SK-N-SH treated with all-trans-retinoic acid at 6 μM for 48 hours (cell line): ENCODE data around the gene MMGT1.
A peak's percentile ranks its signal among the peaks of the same experiment; 100 is the strongest.

ENCODE experiments used
- ATAC-seq: fragments of 200-7000 bp; cut with Tn5 transposase; 3 replicates; pipeline ENCODE4 v1.9.1; 2020; ENCODE audit warnings: mild to moderate bottlenecking, moderate library complexity
- ARNTL ChIP-seq: fragments of 450-650 bp; formaldehyde crosslinking; IDR thresholded peaks from 2 replicates; pipeline ENCODE4 v1.5.0; 2020; ENCODE audit warnings: low read depth, mild to moderate bottlenecking, moderate library complexity, borderline replicate concordance
- BACH2 ChIP-seq: fragments of 250-450 bp; sonication (Bioruptor Pico); IDR thresholded peaks from 2 replicates; pipeline ENCODE4 v1.9.0; 2021; ENCODE audit warnings: mild to moderate bottlenecking, borderline replicate concordance
- CSDC2 ChIP-seq: fragments of 250-450 bp; sonication (Bioruptor Pico); IDR thresholded peaks from 2 replicates; pipeline ENCODE4 v1.5.0; 2020; ENCODE audit warnings: mild to moderate bottlenecking, moderate library complexity
- ESRRG ChIP-seq: fragments of 250-450 bp; sonication (Bioruptor Pico); IDR thresholded peaks from 2 replicates; pipeline ENCODE4 v1.6.1; 2021; ENCODE audit warnings: mild to moderate bottlenecking
- GLIS3 ChIP-seq: fragments of 250-450 bp; sonication (Bioruptor Pico); IDR thresholded peaks from 2 replicates; pipeline ENCODE4 v1.5.0; 2020; ENCODE audit warnings: mild to moderate bottlenecking, moderate library complexity
- ISL1 ChIP-seq: fragments of 250-450 bp; sonication (Bioruptor Pico); IDR thresholded peaks from 2 replicates; pipeline ENCODE4 v2.1.2; 2022; ENCODE audit warnings: mild to moderate bottlenecking, moderate library complexity
- OSR1 ChIP-seq: fragments of 250-450 bp; sonication (Bioruptor Pico); IDR thresholded peaks from 2 replicates; pipeline ENCODE4 v1.8.0; 2022; ENCODE audit warnings: moderate library complexity, mild to moderate bottlenecking, inconsistent platforms
- RARB ChIP-seq: fragments of 250-450 bp; sonication (Bioruptor Pico); IDR thresholded peaks from 2 replicates; pipeline ENCODE4 v1.8.0; 2021; ENCODE audit warnings: mild to moderate bottlenecking, moderate library complexity
- TCF4 ChIP-seq: fragments of 250-450 bp; sonication (Bioruptor Pico); IDR thresholded peaks from 2 replicates; pipeline ENCODE4 v1.8.0; 2021; ENCODE audit warnings: mild to moderate bottlenecking, moderate library complexity, borderline replicate concordance
- TOX ChIP-seq: fragments of 250-450 bp; sonication (Bioruptor Pico); IDR thresholded peaks from 2 replicates; pipeline ENCODE4 v1.8.0; 2021; ENCODE audit warnings: mild to moderate bottlenecking, moderate library complexity, borderline replicate concordance
- ZC3H10 ChIP-seq: fragments of 250-450 bp; sonication (Bioruptor Pico); IDR thresholded peaks from 2 replicates; pipeline ENCODE4 v1.5.1; 2021; ENCODE audit warnings: mild to moderate bottlenecking, moderate library complexity
- ZFP30 ChIP-seq: fragments of 450-650 bp; formaldehyde crosslinking; IDR thresholded peaks from 2 replicates; pipeline ENCODE4 v1.5.0; 2022; ENCODE audit warnings: mild to moderate bottlenecking, moderate library complexity
- ZNF565 ChIP-seq: fragments of 450-650 bp; formaldehyde crosslinking; conservative IDR thresholded peaks from 2 replicates; pipeline ENCODE4 v1.5.0; 2020; ENCODE audit warnings: low read depth, mild to moderate bottlenecking, moderate library complexity
- ZNF70 ChIP-seq: fragments of 450-650 bp; formaldehyde crosslinking; IDR thresholded peaks from 2 replicates; pipeline ENCODE4 v1.5.0; 2020; ENCODE audit warnings: mild to moderate bottlenecking, moderate library complexity
- ZNF8 ChIP-seq: fragments of 450-650 bp; formaldehyde crosslinking; IDR thresholded peaks from 2 replicates; pipeline ENCODE4 v1.5.0; 2020; ENCODE audit warnings: mild to moderate bottlenecking, moderate library complexity
- TF ChIP-seq, protein P1 (sequence below): fragments of 250-450 bp; sonication (Bioruptor Pico); IDR thresholded peaks from 2 replicates; pipeline ENCODE4 v1.5.0; 2020; ENCODE audit warnings: mild to moderate bottlenecking, moderate library complexity
- TF ChIP-seq, protein P2 (sequence below): fragments of 250-450 bp; sonication (Bioruptor Pico); IDR thresholded peaks from 2 replicates; pipeline ENCODE4 v1.8.0; 2020; ENCODE audit warnings: mild to moderate bottlenecking, moderate library complexity, borderline replicate concordance
- TF ChIP-seq, protein P3 (sequence below): fragments of 250-450 bp; sonication (Bioruptor Pico); IDR thresholded peaks from 2 replicates; pipeline ENCODE4 v1.5.1; 2021; ENCODE audit warnings: mild to moderate bottlenecking, moderate library complexity

Gene MMGT1

DNA sequence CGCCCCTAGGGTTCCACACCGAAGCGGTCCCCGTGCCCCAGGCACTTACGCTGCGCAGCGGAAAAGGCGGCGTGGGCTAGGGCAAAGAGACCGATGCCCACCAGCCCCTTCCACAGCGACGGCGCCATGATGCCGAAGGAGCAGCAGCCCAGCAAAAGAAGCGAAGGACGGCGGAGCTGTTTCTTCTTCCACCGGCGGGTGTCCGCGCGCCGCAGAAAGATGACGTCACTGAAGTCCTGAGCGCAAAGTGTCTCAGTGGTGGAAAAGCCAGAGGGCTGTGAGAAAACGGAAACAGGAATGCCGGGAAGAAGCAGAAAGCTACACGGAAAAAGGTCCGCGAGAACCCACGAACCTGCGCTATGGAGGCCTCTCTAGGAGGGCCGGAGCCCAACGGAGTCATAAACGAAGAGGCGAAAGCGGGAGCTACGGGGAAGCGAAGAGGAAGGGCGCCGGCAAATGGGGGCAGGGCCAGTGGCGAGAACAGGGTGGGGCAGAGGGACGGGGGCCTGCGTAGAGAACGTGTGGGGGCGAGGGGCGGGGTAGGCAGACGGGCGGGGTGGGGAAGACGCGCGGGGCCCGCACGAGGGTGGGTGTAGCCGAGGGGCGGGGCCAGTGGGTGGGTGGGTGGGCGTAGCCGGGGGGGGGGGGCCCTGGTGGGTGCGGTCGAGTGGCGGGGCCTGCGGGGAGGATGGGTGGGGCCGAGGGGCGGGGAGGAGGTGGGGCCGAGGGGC is at the start of gene MMGT1:
MMGT1 (minus strand) TSS at position 441 of the 731 bp plus-strand sequence; CDS start at position 128, 313 bp downstream.
- TF ChIP-seq ZNF8 (CRISPR knock-in tag) (no peak), ISL1 (no peak), ZNF565 (CRISPR knock-in tag) (no peak), ARNTL (CRISPR knock-in tag) (no peak), TCF4 (CRISPR knock-in tag) (no peak), OSR1 (CRISPR knock-in tag) (no peak), ZNF70 (no peak), BACH2 (CRISPR knock-in tag) (0 out of 2 replicates have a peak, but pooled peaks have one; percentile 59), ESRRG (CRISPR knock-in tag) (no peak), ZC3H10 (CRISPR knock-in tag) (no peak), CSDC2 (CRISPR knock-in tag) (peak; percentile 70; the same call in 1 of the 2 replicates)
- TF ChIP-seq, protein P1, sequence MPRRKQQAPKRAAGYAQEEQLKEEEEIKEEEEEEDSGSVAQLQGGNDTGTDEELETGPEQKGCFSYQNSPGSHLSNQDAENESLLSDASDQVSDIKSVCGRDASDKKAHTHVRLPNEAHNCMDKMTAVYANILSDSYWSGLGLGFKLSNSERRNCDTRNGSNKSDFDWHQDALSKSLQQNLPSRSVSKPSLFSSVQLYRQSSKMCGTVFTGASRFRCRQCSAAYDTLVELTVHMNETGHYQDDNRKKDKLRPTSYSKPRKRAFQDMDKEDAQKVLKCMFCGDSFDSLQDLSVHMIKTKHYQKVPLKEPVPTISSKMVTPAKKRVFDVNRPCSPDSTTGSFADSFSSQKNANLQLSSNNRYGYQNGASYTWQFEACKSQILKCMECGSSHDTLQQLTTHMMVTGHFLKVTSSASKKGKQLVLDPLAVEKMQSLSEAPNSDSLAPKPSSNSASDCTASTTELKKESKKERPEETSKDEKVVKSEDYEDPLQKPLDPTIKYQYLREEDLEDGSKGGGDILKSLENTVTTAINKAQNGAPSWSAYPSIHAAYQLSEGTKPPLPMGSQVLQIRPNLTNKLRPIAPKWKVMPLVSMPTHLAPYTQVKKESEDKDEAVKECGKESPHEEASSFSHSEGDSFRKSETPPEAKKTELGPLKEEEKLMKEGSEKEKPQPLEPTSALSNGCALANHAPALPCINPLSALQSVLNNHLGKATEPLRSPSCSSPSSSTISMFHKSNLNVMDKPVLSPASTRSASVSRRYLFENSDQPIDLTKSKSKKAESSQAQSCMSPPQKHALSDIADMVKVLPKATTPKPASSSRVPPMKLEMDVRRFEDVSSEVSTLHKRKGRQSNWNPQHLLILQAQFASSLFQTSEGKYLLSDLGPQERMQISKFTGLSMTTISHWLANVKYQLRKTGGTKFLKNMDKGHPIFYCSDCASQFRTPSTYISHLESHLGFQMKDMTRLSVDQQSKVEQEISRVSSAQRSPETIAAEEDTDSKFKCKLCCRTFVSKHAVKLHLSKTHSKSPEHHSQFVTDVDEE (CRISPR knock-in tag), result no peak
- peak; percentile 85 for ATAC-seq

DNA sequence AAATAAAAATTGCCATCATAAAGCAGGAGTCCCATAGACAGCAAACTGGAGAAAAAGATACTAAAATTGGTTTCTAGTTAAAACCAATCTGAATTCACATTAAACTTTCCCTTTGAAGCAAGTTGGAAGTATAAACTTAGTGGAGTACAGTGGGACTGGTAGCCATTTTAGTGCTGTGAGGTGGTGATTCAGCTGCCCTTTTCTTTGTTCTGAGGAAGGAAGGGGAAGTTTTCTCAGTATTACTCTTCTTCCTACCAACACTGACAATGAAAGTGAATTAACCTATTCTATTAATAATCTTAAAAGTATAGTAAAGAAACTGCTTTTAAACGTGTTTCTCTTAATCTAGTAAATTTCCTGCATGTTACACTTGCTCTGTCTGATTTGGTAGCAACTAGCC is 48.1 kb upstream of the MMGT1 start:
- no peak for ATAC-seq
- TF ChIP-seq ZNF8 (CRISPR knock-in tag), result no peak
- no peak for TF ChIP-seq ZC3H10 (CRISPR knock-in tag)
- TF ChIP-seq GLIS3, result no peak
- TF ChIP-seq, protein P2, sequence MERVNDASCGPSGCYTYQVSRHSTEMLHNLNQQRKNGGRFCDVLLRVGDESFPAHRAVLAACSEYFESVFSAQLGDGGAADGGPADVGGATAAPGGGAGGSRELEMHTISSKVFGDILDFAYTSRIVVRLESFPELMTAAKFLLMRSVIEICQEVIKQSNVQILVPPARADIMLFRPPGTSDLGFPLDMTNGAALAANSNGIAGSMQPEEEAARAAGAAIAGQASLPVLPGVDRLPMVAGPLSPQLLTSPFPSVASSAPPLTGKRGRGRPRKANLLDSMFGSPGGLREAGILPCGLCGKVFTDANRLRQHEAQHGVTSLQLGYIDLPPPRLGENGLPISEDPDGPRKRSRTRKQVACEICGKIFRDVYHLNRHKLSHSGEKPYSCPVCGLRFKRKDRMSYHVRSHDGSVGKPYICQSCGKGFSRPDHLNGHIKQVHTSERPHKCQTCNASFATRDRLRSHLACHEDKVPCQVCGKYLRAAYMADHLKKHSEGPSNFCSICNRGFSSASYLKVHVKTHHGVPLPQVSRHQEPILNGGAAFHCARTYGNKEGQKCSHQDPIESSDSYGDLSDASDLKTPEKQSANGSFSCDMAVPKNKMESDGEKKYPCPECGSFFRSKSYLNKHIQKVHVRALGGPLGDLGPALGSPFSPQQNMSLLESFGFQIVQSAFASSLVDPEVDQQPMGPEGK (CRISPR knock-in tag), result no peak
- TF ChIP-seq BACH2 (CRISPR knock-in tag), result no peak
- TF ChIP-seq, protein P3, sequence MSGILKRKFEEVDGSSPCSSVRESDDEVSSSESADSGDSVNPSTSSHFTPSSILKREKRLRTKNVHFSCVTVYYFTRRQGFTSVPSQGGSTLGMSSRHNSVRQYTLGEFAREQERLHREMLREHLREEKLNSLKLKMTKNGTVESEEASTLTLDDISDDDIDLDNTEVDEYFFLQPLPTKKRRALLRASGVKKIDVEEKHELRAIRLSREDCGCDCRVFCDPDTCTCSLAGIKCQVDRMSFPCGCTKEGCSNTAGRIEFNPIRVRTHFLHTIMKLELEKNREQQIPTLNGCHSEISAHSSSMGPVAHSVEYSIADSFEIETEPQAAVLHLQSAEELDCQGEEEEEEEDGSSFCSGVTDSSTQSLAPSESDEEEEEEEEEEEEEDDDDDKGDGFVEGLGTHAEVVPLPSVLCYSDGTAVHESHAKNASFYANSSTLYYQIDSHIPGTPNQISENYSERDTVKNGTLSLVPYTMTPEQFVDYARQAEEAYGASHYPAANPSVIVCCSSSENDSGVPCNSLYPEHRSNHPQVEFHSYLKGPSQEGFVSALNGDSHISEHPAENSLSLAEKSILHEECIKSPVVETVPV (CRISPR knock-in tag), result no peak
- no peak for TF ChIP-seq OSR1 (CRISPR knock-in tag)
- no peak for TF ChIP-seq TOX (CRISPR knock-in tag)

DNA sequence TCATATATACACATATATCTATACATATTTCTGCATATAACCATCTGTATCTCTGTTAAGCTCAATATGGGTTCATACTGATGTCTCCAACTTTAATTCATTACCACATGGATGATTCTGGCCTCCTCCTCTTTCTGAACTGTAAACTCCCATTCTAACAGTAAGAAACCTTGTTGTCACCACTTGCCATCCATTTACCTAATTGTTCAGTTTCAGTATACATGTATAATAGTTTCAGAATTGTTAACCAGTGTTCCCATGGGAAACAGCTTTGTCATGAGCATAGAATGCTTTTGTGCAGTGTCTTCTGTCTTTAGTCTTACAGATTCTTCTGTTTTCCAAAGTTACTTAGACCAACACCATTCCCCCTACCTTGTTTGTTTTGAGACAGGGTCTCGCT is 47.4 kb upstream of the MMGT1 start:
- TF ChIP-seq BACH2 (CRISPR knock-in tag) (no peak), RARB (no peak), ZNF70 (no peak), OSR1 (CRISPR knock-in tag) (no peak)
- TF ChIP-seq, protein P2 (CRISPR knock-in tag), result no peak
- ATAC-seq, result no peak

DNA sequence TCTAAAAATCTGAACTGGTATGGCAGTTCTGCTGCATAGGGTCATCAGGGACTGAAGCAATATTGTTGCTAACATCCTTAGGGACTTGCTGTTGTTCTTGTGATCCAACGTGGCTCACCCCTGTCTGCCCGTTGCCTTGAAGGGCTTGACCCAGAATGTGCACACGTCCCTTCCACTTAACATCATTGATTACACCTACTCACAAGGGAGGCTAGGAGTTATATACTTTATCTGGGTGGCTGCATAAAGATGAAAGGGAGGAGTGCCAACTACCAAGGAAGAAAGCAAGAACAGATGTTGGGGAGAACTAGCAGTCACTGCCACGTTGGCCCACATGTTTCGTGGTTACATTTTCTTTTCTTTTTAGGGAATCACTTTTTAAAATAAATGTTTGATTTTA is 45.4 kb upstream of the MMGT1 start:
- no peak for ATAC-seq
- TF ChIP-seq TCF4 (CRISPR knock-in tag) (no peak), RARB (no peak), ZNF565 (CRISPR knock-in tag) (no peak), GLIS3 (no peak), ZFP30 (CRISPR knock-in tag) (no peak), ARNTL (CRISPR knock-in tag) (no peak), BACH2 (CRISPR knock-in tag) (no peak), CSDC2 (CRISPR knock-in tag) (no peak)
- TF ChIP-seq, all 23 proteins: peak for 0
